Upper lobe of right lung (tissue), 1 donor: Measurements from ENCODE around the gene ZWILCH. TPM values are rescaled to one million over a fixed set of nuclear protein-coding genes. Genes with fewer than 3 reads are reported as not detected.
A peak's percentile ranks its signal among the peaks of the same experiment; 100 is the strongest.

Source experiments
- ATAC-seq: fragments of 200-7000 bp; cut with Tn5 transposase; one replicate; pipeline ENCODE4 v1.9.1; 2020; ENCODE audit warnings: mild to moderate bottlenecking, moderate library complexity
- DNase-seq: peaks from one replicate; pipeline ENCODE4 v3.0.0-alpha.2; 2020
- H3K27ac ChIP-seq: fragments of 200-600 bp; one replicate; pipeline ENCODE4 v1.8.0; 2022
- H3K27me3 ChIP-seq: fragments of 200-600 bp; one replicate; pipeline ENCODE4 v1.8.0; 2022; ENCODE audit warnings: mild to moderate bottlenecking
- H3K36me3 ChIP-seq: fragments of 200-600 bp; one replicate; pipeline ENCODE4 v1.8.0; 2022
- H3K4me1 ChIP-seq: fragments of 200-600 bp; one replicate; pipeline ENCODE4 v1.8.0; 2022
- H3K4me3 ChIP-seq: fragments of 200-600 bp; one replicate; pipeline ENCODE4 v1.8.0; 2022; ENCODE audit warnings: mild to moderate bottlenecking
- H3K9me3 ChIP-seq: fragments of 200-600 bp; one replicate; pipeline ENCODE4 v1.8.0; 2022
- intact Hi-C: fragments of 100-400 bp; cut with DNase I; formaldehyde crosslinking; loops from one replicate; pipeline ENCODE4 v1.11.0; 2022
- total RNA-seq: library from RNA; stranded (reverse); fragmentation: NEBNext Ultra II Directional; extraction: Animal tissue kit (Norgen Biotek cat#: 25700); gene quantifications from one replicate; pipeline ENCODE4 v1.2.1, GENCODE V29; 2021
- TF ChIP-seq, protein P1 (sequence below): fragments of 200-600 bp; IDR thresholded peaks from one replicate; pipeline ENCODE4 v1.8.0; 2022; ENCODE audit warnings: antibody characterized with exemption
- donor health status: DM: no; HTN: yes; CAD: no; lungs with severe emphysema.

ZWILCH gene
- total RNA-seq, 1 donor from 2014 or later: 4.6 TPM

DNA sequence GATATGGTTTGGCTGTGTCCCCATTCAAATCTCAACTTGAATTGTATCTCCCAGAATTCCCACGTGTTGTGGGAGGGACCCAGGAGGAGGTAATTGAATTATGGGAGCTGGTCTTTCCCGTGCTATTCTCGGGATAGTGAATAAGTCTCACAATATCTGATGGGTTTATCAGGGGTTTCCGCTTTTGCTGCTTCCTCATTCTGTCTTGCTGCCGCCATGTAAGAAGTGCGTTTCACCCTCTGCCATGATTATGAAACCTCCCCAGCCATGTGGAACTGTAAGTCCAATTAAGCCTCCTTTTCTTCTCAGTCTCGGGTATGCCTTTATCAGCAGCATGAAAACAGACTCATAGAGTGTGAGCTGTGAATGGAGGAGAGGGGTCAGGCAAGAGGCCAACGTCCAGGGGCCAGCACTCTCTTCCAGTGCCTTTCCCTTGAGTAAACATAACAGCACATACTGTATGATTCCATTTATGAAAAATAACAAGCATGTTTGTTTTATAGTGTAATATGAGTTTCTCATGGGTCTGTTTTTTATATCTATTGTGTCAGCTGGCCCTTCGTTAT lies 76.9 kb downstream of the ZWILCH start:
- no peaks in the 10 kb centered on the region for H3K9me3 ChIP-seq
- no peaks in the 10 kb centered on the region for H3K36me3 ChIP-seq
- no peak overlapping the region for H3K27ac ChIP-seq
- ATAC-seq: no peak
- no peak for DNase-seq
- TF ChIP-seq, protein P1, sequence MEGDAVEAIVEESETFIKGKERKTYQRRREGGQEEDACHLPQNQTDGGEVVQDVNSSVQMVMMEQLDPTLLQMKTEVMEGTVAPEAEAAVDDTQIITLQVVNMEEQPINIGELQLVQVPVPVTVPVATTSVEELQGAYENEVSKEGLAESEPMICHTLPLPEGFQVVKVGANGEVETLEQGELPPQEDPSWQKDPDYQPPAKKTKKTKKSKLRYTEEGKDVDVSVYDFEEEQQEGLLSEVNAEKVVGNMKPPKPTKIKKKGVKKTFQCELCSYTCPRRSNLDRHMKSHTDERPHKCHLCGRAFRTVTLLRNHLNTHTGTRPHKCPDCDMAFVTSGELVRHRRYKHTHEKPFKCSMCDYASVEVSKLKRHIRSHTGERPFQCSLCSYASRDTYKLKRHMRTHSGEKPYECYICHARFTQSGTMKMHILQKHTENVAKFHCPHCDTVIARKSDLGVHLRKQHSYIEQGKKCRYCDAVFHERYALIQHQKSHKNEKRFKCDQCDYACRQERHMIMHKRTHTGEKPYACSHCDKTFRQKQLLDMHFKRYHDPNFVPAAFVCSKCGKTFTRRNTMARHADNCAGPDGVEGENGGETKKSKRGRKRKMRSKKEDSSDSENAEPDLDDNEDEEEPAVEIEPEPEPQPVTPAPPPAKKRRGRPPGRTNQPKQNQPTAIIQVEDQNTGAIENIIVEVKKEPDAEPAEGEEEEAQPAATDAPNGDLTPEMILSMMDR: no peak
- no peaks in the 10 kb centered on the region for H3K27me3 ChIP-seq
- intact Hi-C loops: no loop called here
- H3K4me1 ChIP-seq: no peaks in the 10 kb centered on the region
- no peak overlapping the region for H3K4me3 ChIP-seq

DNA sequence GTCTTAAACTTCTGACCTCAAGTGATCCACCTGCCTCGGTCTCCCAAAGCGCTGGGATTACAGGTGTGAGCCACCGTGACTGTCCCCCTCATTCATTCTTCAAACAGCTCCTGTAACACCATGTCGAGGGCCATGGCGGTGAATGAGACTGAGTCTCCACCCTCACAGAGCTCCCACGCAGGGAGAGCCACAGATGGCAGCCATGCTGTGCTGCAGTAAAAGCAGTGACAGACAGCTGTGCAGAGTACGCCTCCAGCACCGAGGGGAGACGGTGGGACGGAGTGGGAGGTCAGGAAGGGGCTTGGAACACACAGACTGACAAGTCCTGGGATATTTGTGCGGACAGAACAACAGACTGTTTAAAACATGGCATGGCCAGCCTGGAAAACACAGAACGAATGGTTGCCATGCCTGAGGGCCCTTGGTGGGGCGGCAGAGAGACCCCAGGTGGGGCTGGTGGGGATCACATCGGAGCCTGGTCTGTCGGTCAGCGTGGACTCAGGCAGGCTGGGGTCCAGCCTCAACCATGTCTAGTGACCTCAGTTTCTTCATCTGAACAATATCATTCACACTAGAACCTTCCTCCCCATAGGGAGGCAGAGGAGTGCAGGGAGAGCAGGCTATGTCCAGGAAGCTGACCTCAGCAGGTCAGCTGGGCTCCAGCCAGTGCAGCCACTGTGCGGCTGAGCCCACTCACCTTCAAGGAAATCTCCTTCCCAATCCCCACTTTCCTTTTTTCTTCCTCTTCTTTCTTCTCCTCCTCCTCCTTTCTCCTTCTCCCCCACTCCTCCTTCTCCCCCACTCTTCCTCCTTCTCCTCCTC lies 81.2 kb downstream of the ZWILCH start:
- DNase-seq (no peak), ATAC-seq (peak; percentile 39)
- H3K4me3 ChIP-seq: no peak overlapping the region
- H3K27ac ChIP-seq: no peak overlapping the region
- intact Hi-C loops: no loop called here
- H3K36me3 ChIP-seq: no peaks in the 10 kb centered on the region
- no peaks in the 10 kb centered on the region for H3K9me3 ChIP-seq
- H3K4me1 ChIP-seq: no peaks in the 10 kb centered on the region
- TF ChIP-seq, protein P1: no peak
- no peaks in the 10 kb centered on the region for H3K27me3 ChIP-seq

DNA sequence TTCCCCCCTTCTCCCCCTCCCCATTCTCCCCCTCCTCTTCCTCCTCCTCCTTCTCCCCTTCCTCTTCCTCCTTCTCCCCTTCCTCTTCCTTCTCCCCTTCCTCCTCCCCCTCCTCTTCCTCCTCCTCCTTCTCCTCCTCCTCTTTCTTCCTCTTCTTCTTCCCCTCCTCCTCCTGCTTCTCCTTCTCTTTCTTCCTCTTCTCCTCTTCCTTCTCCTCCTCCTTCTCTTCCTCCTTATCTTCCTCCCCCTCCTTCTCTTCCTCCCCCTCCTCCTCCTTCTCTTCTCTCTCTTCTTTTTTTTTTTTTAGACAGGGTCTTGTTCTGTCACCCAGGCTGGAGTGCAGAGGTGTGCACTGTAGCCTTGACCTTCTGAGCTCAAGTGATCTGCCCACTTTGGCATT lies 81.9 kb downstream of the ZWILCH start:
- no peak overlapping the region for H3K27ac ChIP-seq
- ATAC-seq (peak; percentile 29), DNase-seq (no peak)
- H3K4me3 ChIP-seq: no peak overlapping the region
- intact Hi-C loops: no loop called here
- no peaks in the 10 kb centered on the region for H3K4me1 ChIP-seq
- TF ChIP-seq, protein P1: no peak
- H3K9me3 ChIP-seq: no peaks in the 10 kb centered on the region
- H3K27me3 ChIP-seq: no peaks in the 10 kb centered on the region
- no peaks in the 10 kb centered on the region for H3K36me3 ChIP-seq

DNA sequence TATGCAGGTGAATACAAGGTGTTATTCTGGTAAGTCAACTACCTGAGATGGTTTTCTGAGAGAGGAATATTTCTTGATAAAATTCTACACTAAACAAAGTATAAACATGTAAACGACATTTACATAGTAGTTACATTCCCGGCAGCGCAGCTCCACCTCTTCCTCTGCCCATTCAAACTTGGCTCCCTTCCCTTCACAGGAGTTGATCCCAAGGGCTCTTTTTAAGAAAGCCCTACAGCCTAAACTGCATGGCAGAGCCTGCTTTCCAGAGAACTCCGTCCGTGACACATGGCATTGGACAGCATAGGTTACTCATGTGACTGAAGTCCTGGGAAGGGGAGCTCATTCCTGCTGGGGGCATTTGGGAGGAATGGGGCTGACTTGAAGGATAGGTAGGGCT lies 82.6 kb downstream of the ZWILCH start:
- H3K4me1 ChIP-seq: no peaks in the 10 kb centered on the region
- intact Hi-C loops: no loop called here
- TF ChIP-seq, protein P1: no peak
- no peaks in the 10 kb centered on the region for H3K27me3 ChIP-seq
- H3K27ac ChIP-seq: no peak overlapping the region
- no peaks in the 10 kb centered on the region for H3K36me3 ChIP-seq
- DNase-seq: no peak
- ATAC-seq: peak; percentile 73
- H3K9me3 ChIP-seq: no peaks in the 10 kb centered on the region
- no peak overlapping the region for H3K4me3 ChIP-seq

DNA sequence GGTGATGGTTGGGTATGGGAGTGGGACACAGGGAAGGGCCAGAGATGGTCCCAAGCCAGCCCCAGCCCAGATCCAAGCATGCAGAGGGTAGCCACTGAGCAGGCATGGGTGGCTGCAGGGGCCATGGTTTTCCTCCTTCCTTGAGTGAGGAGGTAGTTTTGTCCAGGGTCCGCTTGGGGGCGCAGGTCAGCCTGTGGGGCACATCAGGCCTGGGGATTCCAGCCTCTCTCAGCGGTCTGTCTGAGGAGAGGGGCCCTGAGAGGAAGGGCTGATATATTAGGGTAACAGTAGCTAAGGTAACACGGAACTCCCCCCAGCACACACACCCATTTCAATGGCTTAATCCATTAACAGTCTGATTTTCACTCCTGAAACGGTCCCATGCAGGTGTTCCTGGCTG lies 83.4 kb downstream of the ZWILCH start:
- TF ChIP-seq, protein P1: no peak
- no peaks in the 10 kb centered on the region for H3K36me3 ChIP-seq
- intact Hi-C loops: no loop called here
- ATAC-seq: no peak
- no peak for DNase-seq
- H3K4me1 ChIP-seq: no peaks in the 10 kb centered on the region
- no peaks in the 10 kb centered on the region for H3K27me3 ChIP-seq
- H3K27ac ChIP-seq: no peak overlapping the region
- H3K9me3 ChIP-seq: no peaks in the 10 kb centered on the region
- H3K4me3 ChIP-seq: no peak overlapping the region
